ENCODE measurements around the gene HSPB8. TPM values are rescaled to one million over a fixed set of nuclear protein-coding genes. Genes with fewer than 3 reads are reported as not detected.
A peak's percentile ranks its signal among the peaks of the same experiment; 100 is the strongest.

The HSPB8 gene
- total and polyA plus RNA-seq, 2 of the 8 experiments (the other 6 are each of a cell fraction or from before 2014, with no cell fraction given) = 11.7 to 28.2 TPM

DNA sequence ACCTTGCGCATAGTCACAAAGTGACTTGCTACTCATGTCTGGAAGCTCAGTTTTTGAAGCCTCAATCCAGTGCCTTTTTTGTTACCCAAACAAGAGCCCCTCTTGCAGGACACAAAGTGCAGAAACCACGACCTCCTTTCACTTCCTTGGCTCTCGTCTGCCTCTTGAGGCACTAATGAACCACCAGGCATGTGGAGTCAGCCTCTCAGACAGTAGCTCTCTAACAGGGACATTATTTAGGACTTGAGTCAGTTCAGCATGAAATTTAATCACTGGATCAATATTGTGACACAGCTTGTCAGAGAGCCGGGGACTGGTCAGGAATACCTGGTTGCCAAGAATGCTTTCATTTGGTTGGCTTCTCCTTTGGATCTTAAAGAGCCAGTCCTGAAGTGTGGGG is 46.7 kb downstream of the HSPB8 start:
- ChIA-PET CTCF (ENCODE audit: partially characterized antibody) (interaction anchor here (0.6 to 3.2 kb wide), 9 partner anchors 10 to 224 kb away, joined by 3 to 9 read pairs (median 4); no protein-coding TSS in a partner anchor), POLR2A (ENCODE audit: partially characterized antibody) (interaction anchor here (1.0 kb wide), 1 partner anchor 21 kb away, joined by 3 read pairs; no protein-coding TSS in a partner anchor)
- H2BK20ac ChIP-seq (ENCODE audit: low read length) = no peak overlapping the region
- H3K27ac ChIP-seq (ENCODE audit: low read depth, low read length) = peak overlapping the region; percentile 16; the same call in 1 of the 2 replicates
- H3K9me3 ChIP-seq (ENCODE audit: insufficient read depth in 2 of 2, low read depth in 1 of 2, low read length in 1 of 2) = peaks cover 5 to 8% of the 10 kb centered on the region in 2 experiments
- H3K14ac ChIP-seq (ENCODE audit: insufficient read length) = no peak overlapping the region
- no peaks in the 10 kb centered on the region for H3K27me3 ChIP-seq (replicated peaks in 1 of 4; ENCODE audit: control insufficient read depth in 3 of 4, extremely low read depth in 1 of 4, insufficient read depth in 3 of 4, low read length in 3 of 4)
- H3K9ac ChIP-seq (replicated peaks in 1 of 4; ENCODE audit: extremely low read depth in 1 of 4, low read depth in 3 of 4, low read length in 3 of 4) = no peak overlapping the region
- H3K4me1 ChIP-seq (replicated peaks in 1 of 4; ENCODE audit: control insufficient read depth in 3 of 4, insufficient read depth in 4 of 4, low read length in 3 of 4) = peaks cover 0 to 5% (median under 1%) of the 10 kb centered on the region in 4 experiments; a peak in 4 of 7 replicates
- H4K8ac ChIP-seq (ENCODE audit: extremely low read depth, insufficient read depth, low read length) = no peak overlapping the region
- FAIRE-seq (peak; percentile 73), DNase-seq (ENCODE audit: low read depth in 1 of 2, low spot score in 2 of 2) (peak in 1 of 2 experiments; percentile 42)
- WGBS, 2 experiments (ENCODE audit: extremely low coverage in 1 of 2, insufficient coverage in 1 of 2, insufficient read length in 1 of 2, insufficient replicate concordance in 2 of 2, low coverage in 1 of 2, low lambda C conversion rate in 2 of 2, missing lambda C conversion rate in 1 of 2) = 75% methylated on average over 4 of the region's 4 CpGs; no CpG with 5 or more reads in 1 of the 2 experiments
- H2BK5ac ChIP-seq (ENCODE audit: low read depth, low read length) = no peak overlapping the region
- H2BK15ac ChIP-seq (ENCODE audit: low read length) = no peak overlapping the region
- H3K4me3 ChIP-seq (ENCODE audit: extremely low read depth in 1 of 4, insufficient read depth in 2 of 4, low read depth in 3 of 4, low read length in 4 of 4) = no peak overlapping the region
- no peaks in the 10 kb centered on the region for H3K79me2 ChIP-seq (ENCODE audit: control insufficient read depth in 1 of 2, insufficient read depth in 2 of 2, low read length in 2 of 2)
- H3K23me2 ChIP-seq (ENCODE audit: low read depth, low read length) = no peaks in the 10 kb centered on the region
- H3K4ac ChIP-seq (replicated peaks; ENCODE audit: insufficient read length, low read depth, low read length) = no peak overlapping the region
- no peak overlapping the region for H3K56ac ChIP-seq (replicated peaks; ENCODE audit: insufficient read length, low read depth, low read length)
- no peak overlapping the region for H2BK12ac ChIP-seq (ENCODE audit: low read depth, low read length)
- H3K79me1 ChIP-seq (ENCODE audit: low read depth, low read length) = no peaks in the 10 kb centered on the region
- H2AK5ac ChIP-seq (ENCODE audit: low read depth, low read length) = no peak overlapping the region
- H2AFZ ChIP-seq (ENCODE audit: low read length) = peak overlapping the region; percentile 20; the same call in 1 of the 2 replicates
- no peak overlapping the region for H3K4me2 ChIP-seq (ENCODE audit: insufficient read depth in 1 of 2, low read depth in 2 of 2, low read length in 2 of 2)
- no peaks in the 10 kb centered on the region for H4K20me1 ChIP-seq (replicated peaks in 1 of 2; ENCODE audit: control insufficient read depth in 1 of 2, insufficient read depth in 2 of 2, low read length in 2 of 2)
- no peaks in the 10 kb centered on the region for H3K36me3 ChIP-seq (ENCODE audit: control insufficient read depth in 2 of 4, insufficient read depth in 4 of 4, low read length in 3 of 4)
- no peak overlapping the region for H3K23ac ChIP-seq (ENCODE audit: insufficient read length)
- no peak overlapping the region for H2BK120ac ChIP-seq (replicated peaks; ENCODE audit: low read depth, low read length)
- H4K5ac ChIP-seq (ENCODE audit: insufficient read length, low read depth, low read length) = no peak overlapping the region
- H4K91ac ChIP-seq (replicated peaks; ENCODE audit: insufficient read length, low read length) = no peak overlapping the region
- 0 out of 2 replicates have a peak overlapping the region, but pooled peaks have one; percentile 9 for H3K18ac ChIP-seq (ENCODE audit: extremely low read depth, low read length)
- TF ChIP-seq, protein P1, sequence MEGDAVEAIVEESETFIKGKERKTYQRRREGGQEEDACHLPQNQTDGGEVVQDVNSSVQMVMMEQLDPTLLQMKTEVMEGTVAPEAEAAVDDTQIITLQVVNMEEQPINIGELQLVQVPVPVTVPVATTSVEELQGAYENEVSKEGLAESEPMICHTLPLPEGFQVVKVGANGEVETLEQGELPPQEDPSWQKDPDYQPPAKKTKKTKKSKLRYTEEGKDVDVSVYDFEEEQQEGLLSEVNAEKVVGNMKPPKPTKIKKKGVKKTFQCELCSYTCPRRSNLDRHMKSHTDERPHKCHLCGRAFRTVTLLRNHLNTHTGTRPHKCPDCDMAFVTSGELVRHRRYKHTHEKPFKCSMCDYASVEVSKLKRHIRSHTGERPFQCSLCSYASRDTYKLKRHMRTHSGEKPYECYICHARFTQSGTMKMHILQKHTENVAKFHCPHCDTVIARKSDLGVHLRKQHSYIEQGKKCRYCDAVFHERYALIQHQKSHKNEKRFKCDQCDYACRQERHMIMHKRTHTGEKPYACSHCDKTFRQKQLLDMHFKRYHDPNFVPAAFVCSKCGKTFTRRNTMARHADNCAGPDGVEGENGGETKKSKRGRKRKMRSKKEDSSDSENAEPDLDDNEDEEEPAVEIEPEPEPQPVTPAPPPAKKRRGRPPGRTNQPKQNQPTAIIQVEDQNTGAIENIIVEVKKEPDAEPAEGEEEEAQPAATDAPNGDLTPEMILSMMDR (IDR thresholded peaks at IDR 0.05; ENCODE audit: control extremely low read depth in 1 of 3, insufficient read depth in 1 of 3, low read depth in 1 of 3, low read length in 3 of 3) = peak; percentile 17 to 51 (median 31); a peak in 3 of 4 replicates

Measured in H1 (cell line).